GM23248 (cell line): ENCODE results near the gene TARBP2. TPM values are rescaled to one million over a fixed set of nuclear protein-coding genes. Genes with fewer than 3 reads are reported as not detected.

Experiments used
- DNase-seq: peaks from one replicate; pipeline ENCODE4 v3.0.0-alpha.2; 2015
- H2AFZ ChIP-seq: fragments of 200-600 bp; sonication (generic); 2 replicates; pipeline ENCODE4 v1.6.1; 2016; ENCODE audit warnings: antibody characterized with exemption
- H3F3A ChIP-seq: fragments of 200-600 bp; sonication (generic); 2 replicates; pipeline ENCODE4 v1.6.1; 2016; ENCODE audit warnings: mild to moderate bottlenecking, antibody characterized with exemption, mixed run types; ENCODE audit not compliant: insufficient read depth
- H3K27ac ChIP-seq: fragments of 200-600 bp; sonication (generic); 2 replicates; pipeline ENCODE4 v1.5.1; 2016; ENCODE audit warnings: mild to moderate bottlenecking
- H3K27me3 ChIP-seq: fragments of 200-600 bp; sonication (generic); replicated peaks from 2 replicates; pipeline ENCODE4 v1.6.1; 2016; ENCODE audit warnings: mild to moderate bottlenecking; ENCODE audit not compliant: insufficient read depth
- H3K36me3 ChIP-seq: fragments of 200-600 bp; sonication (generic); 2 replicates; pipeline ENCODE4 v1.6.1; 2016; ENCODE audit warnings: low read depth, mild to moderate bottlenecking
- H3K4me1 ChIP-seq: fragments of 200-600 bp; sonication (generic); 2 replicates; pipeline ENCODE4 v1.6.1; 2016; ENCODE audit warnings: mild to moderate bottlenecking; ENCODE audit not compliant: insufficient read depth
- H3K4me2 ChIP-seq: fragments of 200-600 bp; sonication (generic); one replicate; pipeline ENCODE4 v1.6.1; 2016; ENCODE audit warnings: mild to moderate bottlenecking; ENCODE audit not compliant: unreplicated experiment
- H3K4me3 ChIP-seq: fragments of 200-600 bp; sonication (generic); 2 replicates; pipeline ENCODE4 v1.5.1; 2016; ENCODE audit warnings: mild to moderate bottlenecking
- H3K79me2 ChIP-seq: fragments of 200-600 bp; sonication (generic); 2 replicates; pipeline ENCODE4 v1.6.1; 2016; ENCODE audit warnings: mild to moderate bottlenecking; ENCODE audit not compliant: insufficient read depth
- H3K9ac ChIP-seq: fragments of 200-600 bp; sonication (generic); 2 replicates; pipeline ENCODE4 v1.6.1; 2016; ENCODE audit warnings: mild to moderate bottlenecking
- H3K9me2 ChIP-seq: fragments of 200-600 bp; sonication (generic); 2 replicates; pipeline ENCODE4 v1.6.1; 2016; ENCODE audit warnings: mixed run types, mild to moderate bottlenecking, moderate library complexity; ENCODE audit not compliant: insufficient read depth
- H3K9me3 ChIP-seq: fragments of 200-600 bp; sonication (generic); one replicate; pipeline ENCODE4 v1.6.1; 2017; ENCODE audit warnings: low read depth
- H4K20me1 ChIP-seq: fragments of 200-600 bp; sonication (generic); 2 replicates; pipeline ENCODE4 v1.6.0; 2016; ENCODE audit not compliant: insufficient read depth
- EZH2 ChIP-seq: fragments of 200-600 bp; sonication (generic); IDR thresholded peaks from 2 replicates; pipeline ENCODE4 v1.6.1; 2018; ENCODE audit warnings: antibody characterized with exemption, mild to moderate bottlenecking; ENCODE audit not compliant: insufficient read depth, poor library complexity, severe bottlenecking
- EZH2phosphoT487 ChIP-seq: fragments of 200-600 bp; sonication (generic); IDR thresholded peaks from 2 replicates; pipeline ENCODE4 v1.6.1; 2018; ENCODE audit warnings: antibody characterized with exemption, moderate library complexity, mild to moderate bottlenecking, low read depth; ENCODE audit not compliant: insufficient read depth
- WGBS, 2 experiments: methylation state at CpG; one replicate each; pipeline ENCODE4 v1.1.6; 2015 to 2017; ENCODE audit warnings: low lambda C conversion rate in 2 of 2, low coverage in 1 of 2; ENCODE audit errors: missing lambda C conversion rate in 2 of 2; 5-methylcytosine and 5-hydroxymethylcytosine counted together
- in situ Hi-C: fragments of 300-500 bp; cut with MboI; formaldehyde crosslinking; loops from 2 replicates; pipeline ENCODE4 v1.15.0; 2020
- polyA plus RNA-seq: library from polyadenylated mRNA; unstranded; fragments of >200 nt; fragmentation: Nextera tagmentation; extraction: Ambion mirVana; gene quantifications from 2 replicates; pipeline ENCODE4 v1.2.1, GENCODE V29; 2016
- total RNA-seq: library from RNA; depleted of rRNA; stranded (reverse); fragments of >200 nt; shearing (Covaris generic); gene quantifications from 2 replicates; pipeline ENCODE4 v1.2.3, GENCODE V29; 2014

The TARBP2 gene
- total and polyA plus RNA-seq, 2 experiments from 2014 or later, result 36.0 to 40.1 TPM

DNA sequence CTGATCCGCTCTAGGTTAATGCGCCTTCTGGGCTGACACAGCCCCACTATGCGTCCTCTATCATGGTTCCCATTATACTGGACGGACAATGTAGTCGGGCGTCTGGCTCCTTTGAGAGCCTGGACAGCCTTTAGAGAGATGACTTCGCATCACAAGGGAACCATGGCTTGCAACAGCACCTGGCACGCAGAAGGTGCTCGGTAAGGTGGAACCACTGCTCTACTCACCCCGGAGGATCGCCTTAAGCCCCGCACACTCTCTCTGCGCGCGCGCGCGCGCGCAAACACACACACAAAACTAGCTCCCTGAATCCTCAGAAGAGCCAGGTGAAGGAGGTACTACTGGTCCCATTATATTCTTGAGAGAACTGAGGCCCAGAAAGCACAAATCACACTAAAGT, 8.9 kb upstream of the TARBP2 start:
- Histone ChIP-seq H3K4me2 (peak overlapping the region; percentile 86), H3K9me2 (no peaks in the 10 kb centered on the region), H3K4me1 (peaks cover 23% of the 10 kb centered on the region), H3K9ac (peak overlapping the region; percentile 79), H4K20me1 (no peaks in the 10 kb centered on the region), H3K4me3 (peak overlapping the region; percentile 72), H2AFZ (peak overlapping the region; percentile 83; the same call in 1 of the 2 replicates), H3K36me3 (no peaks in the 10 kb centered on the region), H3K27ac (peak overlapping the region; percentile 64), H3K79me2 (peaks cover 64% of the 10 kb centered on the region), H3K9me3 (no peaks in the 10 kb centered on the region), H3F3A (peaks cover 12% of the 10 kb centered on the region; the same call in 1 of the 2 replicates), H3K27me3 (no peaks in the 10 kb centered on the region)
- no peak for DNase-seq
- no peak for TF ChIP-seq EZH2phosphoT487
- TF ChIP-seq EZH2, result no peak
- WGBS, 2 experiments, result 62 to 70% methylated on average over 20 of the region's 20 CpGs
- in situ Hi-C loops, result no loop called here

DNA sequence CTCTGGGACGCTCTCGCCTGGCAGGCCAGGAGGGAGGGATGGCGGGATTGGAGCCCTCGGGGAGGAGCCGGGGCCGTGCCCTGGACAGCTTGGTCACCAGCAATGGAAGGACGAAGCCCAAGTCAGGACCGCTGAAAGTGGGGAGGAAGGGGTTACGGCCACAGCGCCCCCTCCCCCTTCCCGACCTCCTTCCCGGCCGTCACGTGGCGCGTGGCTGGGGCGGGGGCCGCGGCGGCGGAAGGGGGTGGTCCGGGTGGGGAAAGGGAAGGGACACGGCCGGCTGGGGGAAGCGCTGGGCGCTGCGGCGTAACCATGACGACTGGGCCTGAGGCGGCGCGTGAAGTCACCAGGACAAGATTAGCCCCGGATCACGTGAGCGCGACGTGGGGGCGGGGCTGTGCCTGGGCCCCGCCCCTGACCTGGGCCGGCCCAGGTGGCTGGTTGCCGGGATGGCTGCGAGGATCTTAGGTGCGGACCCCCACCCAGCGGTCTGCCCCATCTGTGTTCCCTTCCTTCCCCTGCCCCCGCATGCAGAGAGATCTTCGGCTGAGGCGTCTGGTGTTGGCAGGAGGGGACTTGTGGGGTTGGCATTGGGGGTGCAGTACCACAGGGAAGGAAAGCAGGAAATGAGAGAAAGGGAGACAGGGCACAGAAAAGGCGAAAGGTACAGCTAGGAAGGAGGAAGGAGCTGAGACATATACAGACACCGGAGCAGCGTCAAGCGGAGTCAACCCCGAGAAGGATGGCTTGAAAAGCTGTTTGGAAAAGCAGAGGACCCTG, 8.1 kb upstream of the TARBP2 start:
- peak overlapping the region; percentile 86 for H3K4me2 ChIP-seq
- no peaks in the 10 kb centered on the region for H3K27me3 ChIP-seq
- DNase-seq, result peak; percentile 96
- peak overlapping the region; percentile 64 for H3K27ac ChIP-seq
- peaks cover 66% of the 10 kb centered on the region for H3K79me2 ChIP-seq
- peaks cover 12% of the 10 kb centered on the region; the same call in 1 of the 2 replicates for H3F3A ChIP-seq
- peak overlapping the region; percentile 83 for H2AFZ ChIP-seq
- peak overlapping the region; percentile 79 for H3K9ac ChIP-seq
- H3K36me3 ChIP-seq, result no peaks in the 10 kb centered on the region
- TF ChIP-seq EZH2 (no peak), EZH2phosphoT487 (no peak)
- no peaks in the 10 kb centered on the region for H4K20me1 ChIP-seq
- H3K4me1 ChIP-seq, result peaks cover 23% of the 10 kb centered on the region
- in situ Hi-C loops, result no loop called here
- H3K9me2 ChIP-seq, result no peaks in the 10 kb centered on the region
- 5% methylated on average over 30 to 37 of the region's 52 CpGs for WGBS, 2 experiments
- H3K4me3 ChIP-seq, result peak overlapping the region; percentile 72
- no peaks in the 10 kb centered on the region for H3K9me3 ChIP-seq

DNA sequence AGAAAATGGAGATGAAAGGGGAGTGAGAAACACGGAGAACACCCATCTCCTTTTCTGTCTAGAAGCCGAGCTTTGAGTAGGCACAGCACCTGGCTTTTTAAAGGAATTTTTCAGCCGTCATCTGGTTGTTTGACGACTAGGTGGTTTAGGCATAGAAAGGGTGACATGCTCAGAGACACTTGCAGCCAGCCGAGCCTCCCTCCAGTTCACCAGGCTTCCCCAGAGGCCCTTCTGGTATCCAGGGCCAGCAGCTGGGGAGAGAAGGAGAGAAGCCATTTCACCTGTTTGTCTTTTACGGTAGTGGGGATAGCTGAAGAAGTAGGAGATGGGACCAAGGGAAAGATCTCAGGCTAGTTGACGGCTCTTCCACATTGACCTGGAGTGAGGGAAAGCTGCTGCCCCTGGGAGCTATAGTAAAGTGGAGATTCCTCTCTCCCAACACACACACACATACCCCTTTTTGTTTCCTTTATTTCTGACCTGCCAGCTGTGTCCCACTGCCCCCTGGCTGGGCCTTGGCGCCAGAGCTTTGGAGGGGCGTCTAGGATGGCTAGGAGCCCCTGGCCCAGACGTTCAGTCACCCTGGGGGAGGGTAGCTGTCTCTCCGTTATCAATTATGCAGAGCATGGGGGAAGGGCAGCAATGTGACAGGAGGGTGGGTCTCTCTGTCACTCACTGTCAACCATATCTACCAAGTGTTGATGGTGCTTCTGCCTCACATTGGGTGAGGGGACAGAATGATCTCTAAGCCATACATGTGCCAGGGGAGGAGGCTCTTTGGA, 7.3 kb upstream of the TARBP2 start:
- Histone ChIP-seq H3K9ac (peak overlapping the region; percentile 79), H3K4me1 (peaks cover 23% of the 10 kb centered on the region), H2AFZ (peak overlapping the region; percentile 83), H3K27me3 (no peaks in the 10 kb centered on the region), H3K36me3 (no peaks in the 10 kb centered on the region), H3K79me2 (peaks cover 67% of the 10 kb centered on the region), H3K9me2 (no peaks in the 10 kb centered on the region), H3K4me3 (peak overlapping the region; percentile 72), H3K4me2 (peak overlapping the region; percentile 86), H3K27ac (peak overlapping the region; percentile 64; the same call in 1 of the 2 replicates), H3K9me3 (no peaks in the 10 kb centered on the region), H3F3A (peaks cover 12% of the 10 kb centered on the region; the same call in 1 of the 2 replicates), H4K20me1 (no peaks in the 10 kb centered on the region)
- WGBS, 2 experiments, result 33 to 36% methylated on average over 11 of the region's 11 CpGs
- in situ Hi-C loops, result no loop called here
- DNase-seq, result no peak
- TF ChIP-seq EZH2 (no peak), EZH2phosphoT487 (no peak)

DNA sequence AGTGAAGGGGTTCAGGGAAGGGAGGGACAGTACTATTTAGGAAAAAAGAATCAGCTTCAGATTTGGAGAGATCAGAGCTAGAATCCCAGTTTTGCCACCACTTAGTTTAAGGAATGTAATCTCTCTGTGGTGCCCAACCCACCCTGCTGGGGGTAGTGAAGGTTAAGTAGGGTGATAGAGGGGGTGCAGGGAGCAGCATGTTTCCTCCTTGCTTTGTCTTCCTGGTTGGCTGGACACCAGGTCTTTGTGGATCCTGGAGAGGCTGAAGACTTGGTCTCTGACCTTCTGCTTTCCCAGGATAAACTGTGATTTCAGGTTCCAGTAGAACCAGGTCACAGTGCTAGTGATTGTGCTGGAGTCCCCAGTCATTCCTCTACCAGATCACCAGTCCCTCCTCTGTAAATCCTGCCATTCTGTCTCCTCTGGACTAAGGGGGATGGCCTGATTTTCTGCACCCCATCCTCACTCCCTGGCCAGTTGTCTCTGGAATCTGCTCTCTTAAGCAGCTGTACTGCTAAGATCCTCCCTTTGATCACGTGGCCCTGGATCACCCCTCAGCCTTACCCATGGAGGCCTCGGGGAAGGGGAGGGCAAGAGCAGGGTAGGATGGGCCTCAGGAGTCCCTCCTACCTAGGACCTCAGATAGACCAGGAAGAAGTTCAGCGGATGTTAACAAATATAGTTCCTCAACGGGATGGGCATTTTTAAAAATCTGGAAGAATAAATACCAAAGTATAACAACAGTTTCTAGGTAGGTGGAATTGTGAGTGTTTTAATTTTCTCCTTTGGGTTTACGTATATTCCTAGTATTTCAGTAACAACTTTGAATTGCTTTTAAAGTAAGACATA, 5.0 kb upstream of the TARBP2 start:
- Histone ChIP-seq H3K27ac (no peak overlapping the region), H3K9me3 (no peaks in the 10 kb centered on the region), H3F3A (peaks cover 20% of the 10 kb centered on the region), H3K9me2 (no peaks in the 10 kb centered on the region), H4K20me1 (no peaks in the 10 kb centered on the region), H3K36me3 (no peaks in the 10 kb centered on the region), H3K4me1 (peaks cover 30% of the 10 kb centered on the region), H3K27me3 (no peaks in the 10 kb centered on the region), H3K4me2 (peak overlapping the region; percentile 39), H3K9ac (peak overlapping the region; percentile 11), H3K4me3 (peak overlapping the region; percentile 38), H2AFZ (no peak overlapping the region), H3K79me2 (peaks cover 56% of the 10 kb centered on the region)
- TF ChIP-seq EZH2phosphoT487, result no peak
- TF ChIP-seq EZH2, result no peak
- DNase-seq, result peak; percentile 75
- 29 to 34% methylated on average over 5 of the region's 5 CpGs for WGBS, 2 experiments
- in situ Hi-C loops, result no loop called here
